ENCODE measurements around the gene PNP. TPM values are rescaled to one million over a fixed set of nuclear protein-coding genes. Genes with fewer than 3 reads are reported as not detected.
"Not testable (repeated sequence)": the region's sequence is repeated elsewhere in the genome, so short reads cannot be mapped to it uniquely, and the experiment has no call there.

The PNP gene
- total and polyA plus RNA-seq, 4 donors = 15.5 to 119 (median 37.0) TPM

GRCh38 chr14:20440465-20440864, 28.7 kb upstream of the PNP start:
- Histone ChIP-seq H3K9me3 (ENCODE audit: control insufficient read depth in 4 of 4, insufficient read depth in 3 of 4, low read length in 3 of 4) (no peaks in the 10 kb centered on the region), H3K27ac (ENCODE audit: low read depth in 1 of 2, low read length in 1 of 2) (no peak overlapping the region), H3K4me1 (ENCODE audit: control insufficient read depth in 5 of 5, insufficient read depth in 5 of 5, low read length in 5 of 5) (peaks cover 0 to 2% (median 0%) of the 10 kb centered on the region in 5 donors), H3K36me3 (ENCODE audit: control insufficient read depth in 4 of 4, insufficient read depth in 4 of 4, low read length in 4 of 4) (peaks cover 0 to under 1% (median 0%) of the 10 kb centered on the region in 4 donors), H3K9ac (ENCODE audit: insufficient read depth in 1 of 2, low read length in 2 of 2) (no peak overlapping the region), H3K4me3 (no peak overlapping the region), H3K27me3 (ENCODE audit: control insufficient read depth in 3 of 3, insufficient read depth in 3 of 3, low read length in 2 of 3) (peaks cover 0 to 12% (median 0%) of the 10 kb centered on the region in 3 donors)
- no peak for TF ChIP-seq CTCF (IDR thresholded peaks at IDR 0.05; ENCODE audit: control extremely low read depth, extremely low read depth)
- DNase-seq (no peak), ATAC-seq (ENCODE audit: insufficient read depth, low FRiP score) (no peak)
- 85 to 89% methylated on average over 5 of the region's 5 CpGs for WGBS, 2 donors

GRCh38 chr14:20440882-20441281, 28.3 kb upstream of the PNP start:
- Histone ChIP-seq H3K27me3 (ENCODE audit: control insufficient read depth in 3 of 3, insufficient read depth in 3 of 3, low read length in 2 of 3) (peaks cover 0 to 8% (median 0%) of the 10 kb centered on the region in 3 donors), H3K36me3 (ENCODE audit: control insufficient read depth in 4 of 4, insufficient read depth in 4 of 4, low read length in 4 of 4) (peaks cover 0 to 4% (median 1%) of the 10 kb centered on the region in 4 donors), H3K9ac (ENCODE audit: insufficient read depth in 1 of 2, low read length in 2 of 2) (no peak overlapping the region), H3K9me3 (ENCODE audit: control insufficient read depth in 4 of 4, insufficient read depth in 3 of 4, low read length in 3 of 4) (no peaks in the 10 kb centered on the region), H3K27ac (ENCODE audit: low read depth in 1 of 2, low read length in 1 of 2) (no peak overlapping the region), H3K4me3 (no peak overlapping the region), H3K4me1 (ENCODE audit: control insufficient read depth in 5 of 5, insufficient read depth in 5 of 5, low read length in 5 of 5) (peaks cover 0 to 2% (median 0%) of the 10 kb centered on the region in 5 donors)
- ATAC-seq (ENCODE audit: insufficient read depth, low FRiP score) (no peak), DNase-seq (no peak)
- WGBS, 2 donors = 53 to 66% methylated on average over 5 of the region's 5 CpGs
- no peak for TF ChIP-seq CTCF (IDR thresholded peaks at IDR 0.05; ENCODE audit: control extremely low read depth, extremely low read depth)

GRCh38 chr14:20441461-20441860, 27.7 kb upstream of the PNP start:
- Histone ChIP-seq H3K4me3 (no peak overlapping the region), H3K27me3 (ENCODE audit: control insufficient read depth in 3 of 3, insufficient read depth in 3 of 3, low read length in 2 of 3) (peaks cover 0 to 4% (median 0%) of the 10 kb centered on the region in 3 donors), H3K4me1 (ENCODE audit: control insufficient read depth in 5 of 5, insufficient read depth in 5 of 5, low read length in 5 of 5) (peaks cover 0 to 2% (median 0%) of the 10 kb centered on the region in 5 donors), H3K27ac (ENCODE audit: low read depth in 1 of 2, low read length in 1 of 2) (no peak overlapping the region), H3K9ac (ENCODE audit: insufficient read depth in 1 of 2, low read length in 2 of 2) (no peak overlapping the region), H3K9me3 (ENCODE audit: control insufficient read depth in 4 of 4, insufficient read depth in 3 of 4, low read length in 3 of 4) (no peaks in the 10 kb centered on the region), H3K36me3 (ENCODE audit: control insufficient read depth in 4 of 4, insufficient read depth in 4 of 4, low read length in 4 of 4) (peaks cover 2 to 9% (median 6%) of the 10 kb centered on the region in 4 donors)
- DNase-seq (no peak), ATAC-seq (ENCODE audit: insufficient read depth, low FRiP score) (no peak)
- WGBS, 2 donors = 50 to 79% methylated on average over 2 of the region's 2 CpGs
- no peak for TF ChIP-seq CTCF (IDR thresholded peaks at IDR 0.05; ENCODE audit: control extremely low read depth, extremely low read depth)

GRCh38 chr14:20443650-20444049, 25.6 kb upstream of the PNP start:
- not testable (repeated sequence) for H3K4me1 ChIP-seq (ENCODE audit: control insufficient read depth in 5 of 5, insufficient read depth in 5 of 5, low read length in 5 of 5); H3K9me3 ChIP-seq (ENCODE audit: control insufficient read depth in 4 of 4, insufficient read depth in 3 of 4, low read length in 3 of 4); H3K27me3 ChIP-seq (ENCODE audit: control insufficient read depth in 3 of 3, insufficient read depth in 3 of 3, low read length in 2 of 3); ATAC-seq (ENCODE audit: insufficient read depth, low FRiP score); DNase-seq; H3K27ac ChIP-seq (ENCODE audit: low read depth in 1 of 2, low read length in 1 of 2); H3K9ac ChIP-seq (ENCODE audit: insufficient read depth in 1 of 2, low read length in 2 of 2); H3K4me3 ChIP-seq
- peaks cover 22 to 26% (median 25%) of the 10 kb centered on the region in 4 donors for H3K36me3 ChIP-seq (ENCODE audit: control insufficient read depth in 4 of 4, insufficient read depth in 4 of 4, low read length in 4 of 4)
- WGBS, 2 donors = 79 to 83% methylated on average over 2 of the region's 4 CpGs
